ENCODE measurements around the gene DPF3.

- TF ChIP-seq RAD21 (CRISPR knock-in tag; IDR thresholded peaks at IDR 0.05) (no peak), CTCF (CRISPR knock-in tag; IDR thresholded peaks at IDR 0.05) (no peak), ZMYM4 (CRISPR knock-in tag; IDR thresholded peaks at IDR 0.05) (no peak), SMYD3 (CRISPR knock-in tag; IDR thresholded peaks at IDR 0.05) (no peak), ZNF331 (CRISPR knock-in tag; IDR thresholded peaks at IDR 0.05) (no peak), POLR2AphosphoS5 (IDR thresholded peaks at IDR 0.05; ENCODE audit: low read depth, low read length) (no peak)
Observed at GRCh38 chr14:72600551-72601330, 293.2 kb downstream of the DPF3 start.
